Smooth muscle cell (in vitro differentiated cells): ENCODE data around the gene TWNK. TPM values are rescaled to one million over a fixed set of nuclear protein-coding genes. Genes with fewer than 3 reads are reported as not detected.
"Not testable (repeated sequence)": the region's sequence is repeated elsewhere in the genome, so short reads cannot be mapped to it uniquely, and the experiment has no call there.

Experiments used
- DNase-seq: peaks from one replicate; lab custom pipeline; 2025; ENCODE audit not compliant: unreplicated experiment; lab: John Stamatoyannopoulos, UW
- H2AFZ ChIP-seq: fragments of 200-600 bp; sonication (generic); 2 replicates; pipeline ENCODE4 v1.6.0; 2016; ENCODE audit warnings: antibody characterized with exemption, low read depth, mild to moderate bottlenecking
- H3F3A ChIP-seq: fragments of 200-600 bp; sonication (generic); 2 replicates; pipeline ENCODE4 v1.6.0; 2017; ENCODE audit warnings: antibody characterized with exemption, low read depth
- H3K27ac ChIP-seq: fragments of 200-600 bp; sonication (generic); 2 replicates; pipeline ENCODE4 v1.5.1; 2016; ENCODE audit warnings: low read depth, mild to moderate bottlenecking
- H3K27me3 ChIP-seq: fragments of 200-600 bp; sonication (generic); 2 replicates; pipeline ENCODE4 v1.6.1; 2016; ENCODE audit warnings: low read depth, mild to moderate bottlenecking
- H3K36me3 ChIP-seq: fragments of 200-600 bp; sonication (generic); 2 replicates; pipeline ENCODE4 v1.5.1; 2016; ENCODE audit warnings: low read depth
- H3K4me1 ChIP-seq: fragments of 200-600 bp; sonication (generic); 2 replicates; pipeline ENCODE4 v1.5.1; 2016; ENCODE audit warnings: low read depth
- H3K4me2 ChIP-seq: fragments of 200-600 bp; sonication (generic); 2 replicates; pipeline ENCODE4 v1.6.0; 2016; ENCODE audit warnings: mild to moderate bottlenecking
- H3K4me3 ChIP-seq: fragments of 200-600 bp; sonication (generic); 2 replicates; pipeline ENCODE4 v1.5.1; 2016; ENCODE audit warnings: mild to moderate bottlenecking
- H3K79me2 ChIP-seq: fragments of 200-600 bp; sonication (generic); 2 replicates; pipeline ENCODE4 v1.6.0; 2016; ENCODE audit warnings: low read depth, mild to moderate bottlenecking
- H3K9ac ChIP-seq: fragments of 200-600 bp; sonication (generic); 2 replicates; pipeline ENCODE4 v1.6.0; 2016; ENCODE audit warnings: low read depth
- H3K9me3 ChIP-seq: fragments of 200-600 bp; sonication (generic); replicated peaks from 2 replicates; pipeline ENCODE4 v1.5.1; 2016; ENCODE audit warnings: low read depth
- H4K20me1 ChIP-seq: fragments of 200-600 bp; sonication (generic); 2 replicates; pipeline ENCODE4 v1.6.0; 2016; ENCODE audit warnings: low read depth
- WGBS: methylation state at CpG from one replicate; pipeline ENCODE4 v1.1.7; 2016; ENCODE audit warnings: low lambda C conversion rate; 5-methylcytosine and 5-hydroxymethylcytosine counted together
- polyA plus RNA-seq: library from polyadenylated mRNA; unstranded; fragments of >200 nt; fragmentation: Nextera tagmentation; extraction: Ambion mirVana; gene quantifications from 2 replicates; pipeline ENCODE4 v1.2.1, GENCODE V29; 2016
- total RNA-seq: library from RNA; depleted of rRNA; stranded (reverse); fragments of >200 nt; gene quantifications from 2 replicates; pipeline ENCODE4 v1.2.3, GENCODE V29; 2014
- TF ChIP-seq, protein P1 (sequence below): fragments of 200-600 bp; sonication (generic); IDR thresholded peaks from 2 replicates; pipeline ENCODE4 v1.5.1; 2017; ENCODE audit warnings: borderline replicate concordance, mild to moderate bottlenecking, antibody characterized with exemption; ENCODE audit not compliant: insufficient read depth, poor library complexity, severe bottlenecking

TWNK gene
- total and polyA plus RNA-seq, 2 experiments from 2014 or later = 2.0 to 2.5 TPM

DNA sequence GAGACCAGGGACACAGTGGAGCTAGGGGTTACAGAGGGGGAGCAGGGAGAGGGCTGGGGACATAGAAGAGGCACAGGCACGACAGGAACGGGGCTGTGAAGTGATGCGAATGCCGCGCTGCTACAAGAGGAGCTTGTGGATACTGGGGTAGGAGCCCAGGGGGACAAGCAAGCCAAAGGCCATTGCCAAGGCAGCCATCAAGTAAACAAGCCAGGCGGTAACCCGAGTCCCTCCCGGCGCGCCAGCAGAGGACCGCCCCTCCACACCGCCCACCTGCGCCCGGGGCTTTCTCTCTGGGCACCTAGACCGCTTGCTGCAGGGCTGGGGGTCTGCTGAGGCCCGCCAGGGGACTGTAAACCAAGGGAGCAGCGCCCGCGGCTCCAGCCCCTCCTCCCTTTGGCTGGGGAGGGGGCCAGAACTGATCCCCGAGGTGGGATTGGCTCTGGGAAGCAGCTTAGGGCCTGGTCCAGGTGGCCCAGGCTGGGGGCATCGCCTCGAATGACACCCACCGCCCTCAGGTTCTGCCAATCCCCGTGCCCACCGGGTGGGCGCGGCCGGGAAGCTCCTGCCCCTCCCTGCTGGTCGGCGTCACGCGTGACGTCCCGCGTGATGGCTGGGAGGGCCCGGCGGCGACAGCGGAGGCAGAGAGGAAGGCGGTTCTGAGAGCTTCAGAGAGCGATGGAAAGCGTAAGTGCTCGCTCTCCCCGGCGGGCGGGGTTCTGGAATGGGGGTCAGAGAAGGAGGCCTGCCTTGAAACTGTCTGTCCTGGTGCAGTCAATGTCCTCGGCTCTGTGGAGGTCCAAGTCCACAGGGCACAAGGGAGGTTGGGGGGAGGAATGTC, 44.7 kb downstream of the TWNK start:
- DNase-seq = peak; percentile 68
- peak overlapping the region; percentile 86 for H3K4me2 ChIP-seq
- H3K4me1 ChIP-seq = peaks cover 15% of the 10 kb centered on the region
- H3K27ac ChIP-seq = peak overlapping the region; percentile 99
- TF ChIP-seq, protein P1, sequence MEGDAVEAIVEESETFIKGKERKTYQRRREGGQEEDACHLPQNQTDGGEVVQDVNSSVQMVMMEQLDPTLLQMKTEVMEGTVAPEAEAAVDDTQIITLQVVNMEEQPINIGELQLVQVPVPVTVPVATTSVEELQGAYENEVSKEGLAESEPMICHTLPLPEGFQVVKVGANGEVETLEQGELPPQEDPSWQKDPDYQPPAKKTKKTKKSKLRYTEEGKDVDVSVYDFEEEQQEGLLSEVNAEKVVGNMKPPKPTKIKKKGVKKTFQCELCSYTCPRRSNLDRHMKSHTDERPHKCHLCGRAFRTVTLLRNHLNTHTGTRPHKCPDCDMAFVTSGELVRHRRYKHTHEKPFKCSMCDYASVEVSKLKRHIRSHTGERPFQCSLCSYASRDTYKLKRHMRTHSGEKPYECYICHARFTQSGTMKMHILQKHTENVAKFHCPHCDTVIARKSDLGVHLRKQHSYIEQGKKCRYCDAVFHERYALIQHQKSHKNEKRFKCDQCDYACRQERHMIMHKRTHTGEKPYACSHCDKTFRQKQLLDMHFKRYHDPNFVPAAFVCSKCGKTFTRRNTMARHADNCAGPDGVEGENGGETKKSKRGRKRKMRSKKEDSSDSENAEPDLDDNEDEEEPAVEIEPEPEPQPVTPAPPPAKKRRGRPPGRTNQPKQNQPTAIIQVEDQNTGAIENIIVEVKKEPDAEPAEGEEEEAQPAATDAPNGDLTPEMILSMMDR = no peak
- H4K20me1 ChIP-seq = peaks cover 43% of the 10 kb centered on the region
- no peaks in the 10 kb centered on the region for H3K27me3 ChIP-seq
- H3K79me2 ChIP-seq = peaks cover 20% of the 10 kb centered on the region
- peaks cover 4% of the 10 kb centered on the region for H3K36me3 ChIP-seq
- peaks cover 2% of the 10 kb centered on the region for H3F3A ChIP-seq
- no peaks in the 10 kb centered on the region for H3K9me3 ChIP-seq
- H2AFZ ChIP-seq = peak overlapping the region; percentile 77
- under 1% methylated on average over 45 of the region's 47 CpGs for WGBS
- H3K4me3 ChIP-seq = peak overlapping the region; percentile 61
- H3K9ac ChIP-seq = peak overlapping the region; percentile 97

DNA sequence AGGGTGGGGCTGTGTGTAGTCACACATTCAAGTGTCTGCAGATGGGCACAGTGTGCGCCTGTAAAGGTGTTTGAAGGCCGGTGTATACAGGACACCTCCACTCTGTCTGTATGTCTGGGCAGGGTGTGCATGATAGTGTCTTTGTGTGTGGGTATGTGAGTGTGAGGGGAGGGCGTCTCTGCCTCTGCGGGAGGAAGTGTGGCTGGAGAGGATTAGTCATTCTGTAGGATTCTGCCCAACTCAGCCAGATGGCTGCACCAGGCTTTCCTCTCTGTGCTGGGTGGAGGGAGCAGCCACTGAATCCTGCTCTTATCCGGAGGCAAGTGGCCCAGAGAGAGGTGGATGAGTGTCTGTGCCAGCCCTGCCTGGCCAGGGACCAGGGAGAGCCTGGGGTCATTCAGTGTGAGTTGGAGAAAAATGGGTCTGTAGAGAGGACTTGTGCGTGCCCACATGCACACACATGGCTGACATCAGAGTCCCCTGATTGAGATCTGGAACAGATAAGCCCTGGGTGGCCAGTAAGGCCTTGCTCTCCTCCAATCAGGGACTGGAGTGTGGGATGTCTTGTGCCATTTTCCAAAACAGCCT, 45.4 kb downstream of the TWNK start:
- Histone ChIP-seq H3F3A (no peaks in the 10 kb centered on the region), H3K79me2 (peaks cover 20% of the 10 kb centered on the region), H3K27me3 (no peaks in the 10 kb centered on the region), H3K9ac (peak overlapping the region; percentile 97), H3K27ac (peak overlapping the region; percentile 99), H4K20me1 (peaks cover 43% of the 10 kb centered on the region), H3K4me3 (peak overlapping the region; percentile 61), H3K36me3 (peaks cover 7% of the 10 kb centered on the region), H2AFZ (no peak overlapping the region), H3K9me3 (no peaks in the 10 kb centered on the region), H3K4me2 (peak overlapping the region; percentile 86), H3K4me1 (peaks cover 15% of the 10 kb centered on the region)
- 11% methylated on average over 6 of the region's 6 CpGs for WGBS
- TF ChIP-seq, protein P1 = no peak
- peak; percentile 68 for DNase-seq

DNA sequence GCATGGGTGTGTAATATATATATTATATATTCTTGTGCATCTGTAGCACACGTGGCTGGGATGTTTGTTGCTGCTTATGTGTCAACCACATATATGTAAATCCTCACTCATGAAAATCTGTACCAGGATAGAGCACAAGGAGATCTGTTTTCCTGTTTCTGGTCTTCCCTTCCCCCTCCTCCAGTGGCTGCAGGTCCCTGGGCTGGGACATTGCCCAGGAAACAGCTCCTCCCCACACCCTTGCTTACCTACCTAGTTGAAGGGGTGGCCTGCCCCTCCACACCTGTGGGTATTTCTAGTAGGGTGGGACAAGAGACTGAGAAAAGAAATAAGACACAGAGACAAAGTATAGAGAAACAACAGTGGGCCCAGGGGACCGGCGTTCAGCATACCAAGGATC, 45.9 kb downstream of the TWNK start:
- 80% methylated on average over 3 of the region's 3 CpGs for WGBS
- peaks cover 43% of the 10 kb centered on the region for H4K20me1 ChIP-seq

DNA sequence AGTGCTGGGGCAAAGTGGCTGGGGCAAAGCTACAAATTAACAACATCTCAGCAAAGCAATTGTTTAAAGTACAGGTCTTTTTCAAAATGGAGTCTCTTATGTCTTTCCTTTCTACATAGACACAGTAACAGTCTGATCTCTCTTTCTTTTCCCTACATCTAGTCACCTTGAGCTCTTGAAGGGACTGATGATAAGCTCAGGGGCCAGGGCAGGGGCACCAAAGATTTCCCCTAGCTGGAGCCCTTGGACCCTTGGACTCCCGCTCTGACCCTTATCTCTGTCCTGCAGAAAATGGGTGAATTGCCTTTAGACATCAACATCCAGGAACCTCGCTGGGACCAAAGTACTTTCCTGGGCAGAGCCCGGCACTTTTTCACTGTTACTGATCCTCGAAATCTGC, 47.1 kb downstream of the TWNK start:
- not testable (repeated sequence) for H3K9ac ChIP-seq, H3K36me3 ChIP-seq, H3K4me3 ChIP-seq, H3K4me2 ChIP-seq, H3K27me3 ChIP-seq, H3K27ac ChIP-seq, DNase-seq, H2AFZ ChIP-seq, H3F3A ChIP-seq, H3K9me3 ChIP-seq
- 92% methylated on average over 4 of the region's 4 CpGs for WGBS
- H3K79me2 ChIP-seq = peaks cover 20% of the 10 kb centered on the region
- peaks cover 15% of the 10 kb centered on the region for H3K4me1 ChIP-seq
- peaks cover 43% of the 10 kb centered on the region for H4K20me1 ChIP-seq

More for the DNA sequence above, 45.9 kb downstream of the TWNK start:
- Histone ChIP-seq H3K79me2 (peaks cover 20% of the 10 kb centered on the region), H3K4me2 (peak overlapping the region; percentile 86), H3F3A (no peaks in the 10 kb centered on the region), H2AFZ (no peak overlapping the region), H3K27ac (peak overlapping the region; percentile 99), H3K36me3 (peaks cover 10% of the 10 kb centered on the region), H3K27me3 (no peaks in the 10 kb centered on the region), H3K4me3 (peak overlapping the region; percentile 61), H3K9me3 (no peaks in the 10 kb centered on the region), H3K9ac (peak overlapping the region; percentile 97), H3K4me1 (peaks cover 15% of the 10 kb centered on the region)
- TF ChIP-seq, protein P1 = no peak
- no peak for DNase-seq
